ENCODE data around the gene ZNF534.
"Not testable (repeated sequence)": the region's sequence is repeated elsewhere in the genome, so short reads cannot be mapped to it uniquely, and the experiment has no call there.

ZNF534 gene

GRCh38 chr19:52498571-52498970 is 69.6 kb downstream of the ZNF534 start:
- DNase-seq (ENCODE audit: low read depth in 2 of 2): no peak

- DNase-seq (ENCODE audit: low read depth in 2 of 2): not testable (repeated sequence)
Observed at GRCh38 chr19:52500474-52500873, 71.5 kb downstream of the ZNF534 start.

GRCh38 chr19:52500991-52501390 is 72.0 kb downstream of the ZNF534 start:
- DNase-seq (ENCODE audit: low read depth in 2 of 2): not testable (repeated sequence)

Measured in activated CD8-positive, alpha-beta memory T cell treated with anti-CD3 and anti-CD28 coated beads for 4 hours (primary cell).